Transverse colon (tissue), 4 donors: ENCODE data around the gene SOX18. TPM values are rescaled to one million over a fixed set of nuclear protein-coding genes. Genes with fewer than 3 reads are reported as not detected.

Experiments
- DNase-seq: peaks from one replicate; pipeline ENCODE4 v3.0.0-alpha.2; 2019
- H3K27ac ChIP-seq, 4 donors: fragments of 200-600 bp; sonication (generic); 2 replicates each; pipeline ENCODE4 v1.5.1; 2016 to 2018; ENCODE audit warnings: inconsistent platforms in 4 of 4
- H3K27me3 ChIP-seq: fragments of 200-600 bp; sonication (generic); 2 replicates; pipeline ENCODE4 v1.5.1; 2017; ENCODE audit warnings: inconsistent platforms
- H3K36me3 ChIP-seq, 4 donors: fragments of 200-600 bp; sonication (generic); 2 replicates each; pipeline ENCODE4 v1.5.1; 2017 to 2019; ENCODE audit warnings: inconsistent platforms in 4 of 4
- H3K4me1 ChIP-seq, 4 donors: fragments of 200-600 bp; sonication (generic); 2 replicates each; pipeline ENCODE4 v1.5.1; 2017 to 2020; ENCODE audit warnings: inconsistent platforms in 4 of 4
- H3K4me3 ChIP-seq, 4 donors: fragments of 200-600 bp; sonication (generic); 1 replicate in 1 of 4; 2 replicates in 3 of 4; pipeline versions ENCODE4 v1.5.1 to v1.6.1; 2017 to 2019; ENCODE audit warnings: inconsistent platforms in 4 of 4
- H3K9me3 ChIP-seq, 2 donors: fragments of 200-600 bp; sonication (generic); 2 replicates each; pipeline ENCODE4 v1.5.1; 2017 to 2019; ENCODE audit warnings: inconsistent platforms in 2 of 2
- CTCF ChIP-seq, 5 experiments: fragments of 200-600 bp in 3 of 5; fragments of 450-650 bp in 2 of 5; sonication (generic) in 3 of 5; IDR thresholded peaks; 1 replicate in 2 of 5; 2 replicates in 3 of 5; pipeline ENCODE4 v1.5.1; 2016 to 2017; ENCODE audit warnings: antibody characterized with exemption in 5 of 5, inconsistent platforms in 3 of 5, mild to moderate bottlenecking in 2 of 5, moderate library complexity in 1 of 5
- EP300 ChIP-seq: sonication (generic); formaldehyde crosslinking; IDR thresholded peaks from one replicate; pipeline ENCODE4 v1.6.1; 2017; ENCODE audit warnings: antibody characterized with exemption, low read depth
- POLR2A ChIP-seq: fragments of 450-650 bp; IDR thresholded peaks from one replicate; pipeline ENCODE4 v1.6.1; 2016; ENCODE audit warnings: antibody characterized with exemption, mild to moderate bottlenecking, moderate library complexity
- POLR2AphosphoS5 ChIP-seq, 3 donors: sonication (generic); formaldehyde crosslinking; IDR thresholded peaks; one replicate each; pipeline ENCODE4 v1.6.1; 2016; ENCODE audit warnings: antibody characterized with exemption in 3 of 3
- WGBS, 2 donors: methylation state at CpG; one replicate each; pipeline ENCODE4 v1.1.5; 2018; ENCODE audit warnings: low coverage in 1 of 2; 5-methylcytosine and 5-hydroxymethylcytosine counted together
- in situ Hi-C, 4 donors: fragments of 200-750 bp; cut with MboI; loops; one replicate each; pipeline versions ENCODE4 v1.15.0 to v1.15.1; 2017; ENCODE audit warnings: low sequenced_read_pairs in 3 of 4, low pct_ligation_motif_present in 1 of 4, low pct_unique_long_range_greater_than_20kb in 1 of 4
- intact Hi-C: fragments of 100-400 bp; cut with DNase I; formaldehyde crosslinking; loops from one replicate; pipeline ENCODE4 v1.15.1; 2023; ENCODE audit warnings: low total_unique reads
- small RNA-seq, 4 donors: library from RNA; depleted of rRNA; stranded (forward); fragments of <200 nt; gene quantifications; one replicate each; pipeline ENCODE3, GENCODE V24; 2016
- total RNA-seq, 4 donors: library from RNA; depleted of rRNA; stranded (reverse); fragments of >200 nt; gene quantifications; one replicate each; pipeline ENCODE4 v1.1.0, GENCODE V29; 2016

Gene SOX18
- total RNA-seq, 4 donors from 2014 or later, result 1.8 to 14.2 (median 6.5) TPM

GRCh38 chr20:64000906-64001305 is 48.5 kb downstream of the SOX18 start:
- no peak for DNase-seq
- WGBS, 2 donors, result 94% methylated on average over 12 of the region's 12 CpGs; no CpG with 5 or more reads in 1 of the 2 donors
- Histone ChIP-seq H3K27me3 (no peaks in the 10 kb centered on the region), H3K27ac (no peak overlapping the region), H3K36me3 (peaks cover 0 to 70% (median 32%) of the 10 kb centered on the region in 4 donors), H3K4me3 (no peak overlapping the region), H3K4me1 (no peaks in the 10 kb centered on the region), H3K9me3 (no peaks in the 10 kb centered on the region)
- TF ChIP-seq POLR2A (no peak), EP300 (no peak), POLR2AphosphoS5 (IDR thresholded peaks at IDR 0.05) (no peak), CTCF (IDR thresholded peaks at IDR 0.05) (no peak)
- in situ Hi-C loops, result no loop called here
- intact Hi-C loops, result no loop called here

Small RNA genes lying within 50 kb of the gene (small RNA-seq; reads per million reads assigned to genes)
- 0 reads per million in 4 donors for gene AL355803.1
- 0 reads per million in 4 donors for gene MIR6813

Other genes starting within 250 kb of the SOX18 start
- 1 to 10 TPM; 2.3 to 6.0 (median 5.3) TPM for gene ZBTB46, start 218.4 kb downstream of the SOX18 start, total RNA-seq
- gene ABHD16B, start 188.1 kb downstream of the SOX18 start, total RNA-seq, result not detected
- 10 to 100 TPM; 40.8 to 67.0 (median 62.6) TPM for gene TPD52L2, start 184.4 kb downstream of the SOX18 start, total RNA-seq
- 10 to 100 TPM; 59.9 to 77.3 (median 71.4) TPM for gene DNAJC5, start 154.5 kb downstream of the SOX18 start, total RNA-seq
- 100 to 1,000 TPM in 1 of 4 donors, 10 to 100 TPM in 3; 41.1 to 189 (median 68.5) TPM for gene UCKL1, start 93.2 kb downstream of the SOX18 start, total RNA-seq
- 1 to 10 TPM; 1.8 to 5.2 (median 2.1) TPM for gene ZNF512B, start 79.7 kb downstream of the SOX18 start, total RNA-seq
- gene SAMD10, start 70.0 kb downstream of the SOX18 start, total RNA-seq, result 10 to 100 TPM in 3 of 4 donors, 1 to 10 TPM in 1; 5.9 to 86.2 (median 19.4) TPM
- gene PRPF6, start 68.5 kb downstream of the SOX18 start, total RNA-seq, result 10 to 100 TPM; 29.2 to 55.7 (median 51.8) TPM
- gene C20orf204, start 13.5 kb downstream of the SOX18 start, total RNA-seq, result 10 to 100 TPM in 1 of 4 donors, 1 to 10 TPM in 1, under 1 TPM in 1, not detected in 1; 0.68 to 34.8 (median 1.4) TPM
- gene TCEA2, start 13.6 kb upstream of the SOX18 start, total RNA-seq, result 10 to 100 TPM in 3 of 4 donors, 1 to 10 TPM in 1; 5.6 to 94.3 (median 14.8) TPM
- 10 to 100 TPM in 2 of 4 donors, 1 to 10 TPM in 1, not detected in 1; 5.5 to 37.4 (median 10.8) TPM for gene RGS19, start 29.9 kb upstream of the SOX18 start, total RNA-seq
- gene OPRL1, start 30.4 kb upstream of the SOX18 start, total RNA-seq, result under 1 TPM in 2 of 4 donors, not detected in 2; 0.14 to 0.32 TPM
- gene LKAAEAR1, start 34.8 kb upstream of the SOX18 start, total RNA-seq, result not detected
- not detected for gene NPBWR2, start 57.9 kb upstream of the SOX18 start, total RNA-seq
- gene MYT1, start 114.8 kb upstream of the SOX18 start, total RNA-seq, result under 1 TPM in 2 of 4 donors, not detected in 2; 0.16 to 0.55 TPM
- gene PCMTD2, start 206.1 kb upstream of the SOX18 start, total RNA-seq, result 10 to 100 TPM; 17.6 to 55.3 (median 34.2) TPM